OCI-LY1 (cell line): Measurements from ENCODE around the gene MYH14.

Experiments
- H2AFZ ChIP-seq: fragments of 200-600 bp; sonication (generic), shearing (Covaris generic); 2 replicates; pipeline ENCODE4 v1.6.0; 2014; ENCODE audit warnings: antibody characterized with exemption, mild to moderate bottlenecking, low read length
- H3F3A ChIP-seq: fragments of 200-600 bp; sonication (generic), shearing (Covaris generic); 2 replicates; pipeline ENCODE4 v1.6.0; 2014; ENCODE audit warnings: mild to moderate bottlenecking, antibody characterized with exemption, low read length, moderate library complexity; ENCODE audit not compliant: insufficient read depth
- H3K27ac ChIP-seq: fragments of 200-600 bp; sonication (generic); 2 replicates; pipeline ENCODE4 v1.5.1; 2014; ENCODE audit warnings: low read length, mixed run types, mild to moderate bottlenecking, low read depth; ENCODE audit not compliant: poor library complexity, severe bottlenecking
- H3K27me3 ChIP-seq: fragments of 200-600 bp; sonication (generic); 2 replicates; pipeline ENCODE4 v1.6.0; 2014; ENCODE audit warnings: antibody characterized with exemption, mild to moderate bottlenecking, low read length, moderate library complexity; ENCODE audit not compliant: insufficient read depth
- H3K36me3 ChIP-seq: fragments of 200-600 bp; sonication (generic); 2 replicates; pipeline ENCODE4 v1.6.1; 2014; ENCODE audit warnings: mild to moderate bottlenecking, antibody characterized with exemption, low read length, moderate library complexity, mixed read lengths; ENCODE audit not compliant: insufficient read depth
- H3K4me1 ChIP-seq: fragments of 200-600 bp; sonication (generic); 2 replicates; pipeline ENCODE4 v1.5.1; 2014; ENCODE audit warnings: mild to moderate bottlenecking, low read length, moderate library complexity; ENCODE audit not compliant: insufficient read depth, severe bottlenecking
- H3K4me2 ChIP-seq: fragments of 200-600 bp; sonication (generic), shearing (Covaris generic); 2 replicates; pipeline ENCODE4 v1.6.1; 2014; ENCODE audit warnings: low read length
- H3K4me3 ChIP-seq: fragments of 200-600 bp; sonication (generic); 2 replicates; pipeline ENCODE4 v1.5.1; 2014; ENCODE audit warnings: low read length, low read depth, mild to moderate bottlenecking, mixed read lengths; ENCODE audit not compliant: poor library complexity, severe bottlenecking
- H3K79me2 ChIP-seq: fragments of 200-600 bp; shearing (Covaris generic); 2 replicates; pipeline ENCODE4 v1.6.1; 2016; ENCODE audit warnings: mixed run types, low read length, mixed read lengths; ENCODE audit not compliant: insufficient read depth
- H3K9ac ChIP-seq: fragments of 200-600 bp; sonication (generic), shearing (Covaris generic); 2 replicates; pipeline ENCODE4 v1.6.1; 2014; ENCODE audit warnings: mild to moderate bottlenecking, low read length, mixed read lengths
- H3K9me2 ChIP-seq: fragments of 200-600 bp; sonication (generic), shearing (Covaris generic); 2 replicates; pipeline ENCODE4 v1.6.1; 2014; ENCODE audit warnings: low read depth, mild to moderate bottlenecking, low read length, mixed read lengths
- H3K9me3 ChIP-seq: fragments of 200-600 bp; shearing (Covaris generic); 2 replicates; pipeline ENCODE4 v1.6.1; 2014; ENCODE audit warnings: low read length, mixed read lengths
- H4K20me1 ChIP-seq: fragments of 200-600 bp; sonication (generic), shearing (Covaris generic); 2 replicates; pipeline ENCODE4 v1.6.0; 2016; ENCODE audit warnings: mild to moderate bottlenecking, low read length; ENCODE audit not compliant: insufficient read depth
- EZH2 ChIP-seq: fragments of 200-600 bp; sonication (generic), shearing (Covaris generic); IDR thresholded peaks from 2 replicates; pipeline ENCODE4 v1.8.0; 2017; ENCODE audit warnings: borderline replicate concordance, mixed run types, mild to moderate bottlenecking, antibody characterized with exemption, low read length, moderate library complexity, mixed read lengths
- TF ChIP-seq, protein P1 (sequence below): fragments of 200-600 bp; sonication (generic), shearing (Covaris generic); IDR thresholded peaks from 2 replicates; pipeline ENCODE4 v1.5.1; 2017; ENCODE audit warnings: mild to moderate bottlenecking, antibody characterized with exemption, low read length, moderate library complexity, mixed read lengths

Gene MYH14

DNA sequence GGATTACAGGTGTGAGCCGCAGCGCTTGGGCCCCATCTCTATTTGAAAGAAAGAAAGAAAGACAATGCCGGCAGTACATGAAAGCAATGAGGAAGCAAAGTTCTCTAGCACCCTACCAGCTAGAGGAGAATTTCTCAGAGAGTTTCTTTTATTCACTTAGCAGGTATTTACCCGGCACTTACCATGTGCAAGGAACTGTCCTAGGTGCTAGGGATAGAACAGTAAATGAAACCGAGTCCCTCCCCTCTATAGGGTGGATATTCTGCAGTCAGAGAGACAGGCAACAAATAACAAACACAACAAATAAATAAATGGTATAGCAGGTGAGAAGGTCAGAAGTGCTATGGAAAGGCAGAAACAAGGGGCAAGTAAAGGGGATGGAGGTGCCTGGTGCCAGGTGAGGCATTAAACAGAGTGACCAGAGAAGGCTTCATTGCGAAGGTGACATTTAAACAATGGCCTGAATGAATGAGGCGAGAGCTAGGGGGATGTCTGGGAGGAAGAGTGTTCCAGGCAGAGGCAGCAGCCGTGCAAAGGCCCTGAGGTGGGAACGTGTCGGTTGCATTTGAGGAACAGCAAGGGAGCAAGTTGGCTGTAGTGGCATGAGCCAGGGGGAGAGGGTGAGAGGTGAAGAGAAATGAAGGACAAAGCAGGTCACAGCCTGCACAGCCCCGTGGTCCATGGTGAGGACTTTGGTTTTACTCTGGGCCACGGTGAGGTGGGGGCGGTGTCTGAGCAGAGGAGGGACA is 10.8 kb upstream of the MYH14 start:
- no peak overlapping the region for H3K4me2 ChIP-seq

DNA sequence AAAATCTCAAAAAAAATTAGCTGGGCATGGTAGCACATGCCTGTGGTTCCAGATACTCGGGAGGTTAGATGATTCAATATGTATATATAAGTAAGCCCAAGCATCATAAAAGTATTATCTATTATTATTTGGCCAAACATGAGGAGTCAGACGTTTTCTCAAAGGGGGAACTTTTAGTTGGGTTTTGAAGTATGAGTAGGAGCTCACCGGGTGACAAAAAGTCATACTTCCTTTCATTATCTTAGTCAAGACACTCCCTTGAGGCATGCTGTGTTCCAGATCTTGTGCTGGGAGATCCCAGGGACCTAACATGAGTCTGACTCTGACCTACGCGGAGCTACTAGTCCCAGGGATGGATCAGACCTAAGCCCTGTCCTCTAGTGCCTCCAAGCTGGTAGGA is 8.2 kb upstream of the MYH14 start:
- H3K79me2 ChIP-seq: no peaks in the 10 kb centered on the region
- H3K4me1 ChIP-seq: no peaks in the 10 kb centered on the region
- no peak for TF ChIP-seq EZH2
- TF ChIP-seq, protein P1, sequence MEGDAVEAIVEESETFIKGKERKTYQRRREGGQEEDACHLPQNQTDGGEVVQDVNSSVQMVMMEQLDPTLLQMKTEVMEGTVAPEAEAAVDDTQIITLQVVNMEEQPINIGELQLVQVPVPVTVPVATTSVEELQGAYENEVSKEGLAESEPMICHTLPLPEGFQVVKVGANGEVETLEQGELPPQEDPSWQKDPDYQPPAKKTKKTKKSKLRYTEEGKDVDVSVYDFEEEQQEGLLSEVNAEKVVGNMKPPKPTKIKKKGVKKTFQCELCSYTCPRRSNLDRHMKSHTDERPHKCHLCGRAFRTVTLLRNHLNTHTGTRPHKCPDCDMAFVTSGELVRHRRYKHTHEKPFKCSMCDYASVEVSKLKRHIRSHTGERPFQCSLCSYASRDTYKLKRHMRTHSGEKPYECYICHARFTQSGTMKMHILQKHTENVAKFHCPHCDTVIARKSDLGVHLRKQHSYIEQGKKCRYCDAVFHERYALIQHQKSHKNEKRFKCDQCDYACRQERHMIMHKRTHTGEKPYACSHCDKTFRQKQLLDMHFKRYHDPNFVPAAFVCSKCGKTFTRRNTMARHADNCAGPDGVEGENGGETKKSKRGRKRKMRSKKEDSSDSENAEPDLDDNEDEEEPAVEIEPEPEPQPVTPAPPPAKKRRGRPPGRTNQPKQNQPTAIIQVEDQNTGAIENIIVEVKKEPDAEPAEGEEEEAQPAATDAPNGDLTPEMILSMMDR: no peak
- no peak overlapping the region for H3K9ac ChIP-seq
- H3K4me2 ChIP-seq: no peak overlapping the region
- H3K27ac ChIP-seq: no peak overlapping the region
- no peaks in the 10 kb centered on the region for H3K36me3 ChIP-seq
- no peaks in the 10 kb centered on the region for H3K27me3 ChIP-seq
- no peaks in the 10 kb centered on the region for H3F3A ChIP-seq
- H3K9me3 ChIP-seq: no peaks in the 10 kb centered on the region
- H3K9me2 ChIP-seq: no peaks in the 10 kb centered on the region
- no peak overlapping the region for H2AFZ ChIP-seq
- H4K20me1 ChIP-seq: no peaks in the 10 kb centered on the region
- H3K4me3 ChIP-seq: no peak overlapping the region

More for the DNA sequence above, 10.8 kb upstream of the MYH14 start:
- no peak overlapping the region for H3K27ac ChIP-seq
- no peak overlapping the region for H3K9ac ChIP-seq
- H3K27me3 ChIP-seq: no peaks in the 10 kb centered on the region
- no peaks in the 10 kb centered on the region for H4K20me1 ChIP-seq
- H2AFZ ChIP-seq: no peak overlapping the region
- H3K4me3 ChIP-seq: no peak overlapping the region
- H3K4me1 ChIP-seq: no peaks in the 10 kb centered on the region
- H3K9me2 ChIP-seq: no peaks in the 10 kb centered on the region
- no peaks in the 10 kb centered on the region for H3K9me3 ChIP-seq
- no peaks in the 10 kb centered on the region for H3F3A ChIP-seq
- no peaks in the 10 kb centered on the region for H3K36me3 ChIP-seq
- no peaks in the 10 kb centered on the region for H3K79me2 ChIP-seq
- no peak for TF ChIP-seq EZH2
- TF ChIP-seq, protein P1: no peak

DNA sequence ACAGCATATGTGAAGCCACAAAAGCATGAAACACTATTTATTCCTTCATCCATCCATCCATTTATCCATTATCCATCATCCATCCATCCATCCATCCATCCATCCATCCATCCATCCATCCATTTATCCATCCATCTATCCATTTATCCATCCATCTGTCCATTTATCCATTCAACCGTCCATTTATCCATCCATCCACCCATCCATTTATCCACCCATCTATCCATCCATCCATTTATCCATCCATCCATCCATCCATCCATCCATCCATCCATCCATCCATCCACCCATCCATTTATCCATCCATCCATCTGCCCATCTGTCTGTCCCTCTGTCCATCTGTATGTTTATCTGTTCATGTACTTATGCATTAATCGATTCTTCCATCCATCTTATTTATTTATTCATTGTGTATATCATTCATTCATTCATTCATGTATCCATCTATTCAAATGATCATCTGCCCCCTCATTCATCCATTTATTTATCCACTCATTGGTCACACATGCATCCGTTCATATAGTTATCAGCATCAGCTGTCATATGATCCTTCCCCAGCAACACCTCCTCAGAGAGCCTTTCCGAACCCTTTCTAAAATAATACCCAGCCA is 7.0 kb upstream of the MYH14 start:
- no peaks in the 10 kb centered on the region for H3K79me2 ChIP-seq
- no peak overlapping the region for H3K9ac ChIP-seq
- no peaks in the 10 kb centered on the region for H3K9me2 ChIP-seq
- H3K4me3 ChIP-seq: no peak overlapping the region
- H3K4me1 ChIP-seq: no peaks in the 10 kb centered on the region
- no peaks in the 10 kb centered on the region for H3K9me3 ChIP-seq
- H3K27ac ChIP-seq: no peak overlapping the region
- H2AFZ ChIP-seq: no peak overlapping the region
- H3K36me3 ChIP-seq: no peaks in the 10 kb centered on the region
- H4K20me1 ChIP-seq: no peaks in the 10 kb centered on the region
- no peaks in the 10 kb centered on the region for H3F3A ChIP-seq
- no peaks in the 10 kb centered on the region for H3K27me3 ChIP-seq
- TF ChIP-seq EZH2: no peak
- TF ChIP-seq, protein P1: no peak
- H3K4me2 ChIP-seq: no peak overlapping the region
